H1 (cell line): ENCODE data around the gene KCTD16. TPM values are rescaled to one million over a fixed set of nuclear protein-coding genes. Genes with fewer than 3 reads are reported as not detected.

Experiments used
- CTCF ChIA-PET: fragments of 300-600 bp; sonication (Branson Sonifier 250); formaldehyde crosslinking; loops from one replicate; lab custom pipeline; 2021; ENCODE audit not compliant: partially characterized antibody; lab: Charles Lee
- POLR2A ChIA-PET: fragments of 300-600 bp; sonication (Branson Sonifier 250); formaldehyde crosslinking; loops from one replicate; lab custom pipeline; 2021; ENCODE audit warnings: inconsistent platforms; ENCODE audit not compliant: partially characterized antibody; lab: Charles Lee
- DNase-seq, 2 experiments: peaks; one replicate each; pipeline versions ENCODE4 v3.0.0 to v3.0.0-alpha.2; 2010 to 2022; ENCODE audit warnings: low spot score in 2 of 2, low read depth in 1 of 2, mixed read lengths in 1 of 2
- FAIRE-seq: peaks from 2 replicates; lab custom pipeline; 2011; peaks lifted over from hg19 to GRCh38; lab: Jason Lieb, UNC
- H2AFZ ChIP-seq: 2 replicates; pipeline ENCODE4 v1.8.1; 2012; ENCODE audit warnings: low read length, inconsistent platforms
- H2AK5ac ChIP-seq: 2 replicates; pipeline ENCODE4 v1.6.1; 2013; ENCODE audit warnings: low read depth, low read length
- H2BK120ac ChIP-seq: replicated peaks from 2 replicates; pipeline ENCODE3; 2013; ENCODE audit warnings: low read depth, low read length, inconsistent platforms
- H2BK12ac ChIP-seq: 2 replicates; pipeline ENCODE4 v1.6.1; 2013; ENCODE audit warnings: low read depth, low read length
- H2BK15ac ChIP-seq: 2 replicates; pipeline ENCODE4 v1.6.1; 2013; ENCODE audit warnings: low read length
- H2BK20ac ChIP-seq: 2 replicates; pipeline ENCODE4 v1.6.1; 2013; ENCODE audit warnings: low read length
- H2BK5ac ChIP-seq: 2 replicates; pipeline ENCODE4 v1.6.1; 2013; ENCODE audit warnings: low read depth, low read length
- H3K14ac ChIP-seq: 2 replicates; pipeline ENCODE4 v1.6.1; 2013; ENCODE audit warnings: inconsistent platforms; ENCODE audit not compliant: insufficient read length
- H3K18ac ChIP-seq: 2 replicates; pipeline ENCODE4 v1.6.1; 2013; ENCODE audit warnings: low read length; ENCODE audit errors: extremely low read depth
- H3K23ac ChIP-seq: 2 replicates; pipeline ENCODE4 v1.6.1; 2013; ENCODE audit warnings: inconsistent platforms; ENCODE audit not compliant: insufficient read length
- H3K23me2 ChIP-seq: 2 replicates; pipeline ENCODE4 v1.6.1; 2013; ENCODE audit warnings: low read depth, low read length
- H3K27ac ChIP-seq: 2 replicates; pipeline ENCODE4 v1.6.1; 2011; ENCODE audit warnings: low read depth, low read length, inconsistent platforms
- H3K27me3 ChIP-seq, 4 experiments: replicated peaks in 1 of 4; 1 replicate in 1 of 4; 2 replicates in 3 of 4; pipeline versions ENCODE4 v1.6.1 to v1.8.1; 2011 to 2013; ENCODE audit warnings: low read length in 3 of 4, mild to moderate bottlenecking in 3 of 4, inconsistent platforms in 2 of 4, mixed read lengths in 2 of 4, moderate library complexity in 1 of 4; ENCODE audit not compliant: control insufficient read depth in 3 of 4, insufficient read depth in 3 of 4; ENCODE audit errors: extremely low read depth in 1 of 4
- H3K36me3 ChIP-seq, 4 experiments: 2 replicates each; pipeline versions ENCODE4 v1.6.1 to v1.8.1; 2011 to 2013; ENCODE audit warnings: mild to moderate bottlenecking in 4 of 4, low read length in 3 of 4, moderate library complexity in 2 of 4, control low read depth in 1 of 4, inconsistent platforms in 1 of 4; ENCODE audit not compliant: insufficient read depth in 4 of 4, control insufficient read depth in 2 of 4
- H3K4ac ChIP-seq: replicated peaks from 2 replicates; pipeline ENCODE3; 2013; ENCODE audit warnings: low read length, low read depth, mixed read lengths, inconsistent platforms; ENCODE audit not compliant: insufficient read length
- H3K4me1 ChIP-seq, 4 experiments: replicated peaks in 1 of 4; 1 replicate in 1 of 4; 2 replicates in 3 of 4; pipeline versions ENCODE4 v1.6.1 to v1.8.1; 2011 to 2013; ENCODE audit warnings: low read length in 3 of 4, inconsistent platforms in 2 of 4, mixed read lengths in 1 of 4; ENCODE audit not compliant: insufficient read depth in 4 of 4, control insufficient read depth in 3 of 4
- H3K4me2 ChIP-seq, 2 experiments: 2 replicates each; pipeline versions ENCODE4 v1.6.1 to v1.8.1; 2011 to 2013; ENCODE audit warnings: low read depth in 2 of 2, low read length in 2 of 2, control low read depth in 1 of 2, inconsistent platforms in 1 of 2, mild to moderate bottlenecking in 1 of 2; ENCODE audit not compliant: insufficient read depth in 1 of 2
- H3K4me3 ChIP-seq, 4 experiments: fragments of 200-600, 300-600 bp in 1 of 4; sonication (generic), shearing (Covaris generic), sonication (Bioruptor Twin) in 1 of 4; 2 replicates each; pipeline versions ENCODE4 v1.5.1 to v1.8.1; 2011 to 2016; ENCODE audit warnings: low read length in 4 of 4, low read depth in 3 of 4, control low read depth in 2 of 4, inconsistent platforms in 2 of 4, mild to moderate bottlenecking in 2 of 4, mixed read lengths in 1 of 4, moderate library complexity in 1 of 4; ENCODE audit not compliant: insufficient read depth in 2 of 4; ENCODE audit errors: extremely low read depth in 1 of 4
- H3K56ac ChIP-seq: replicated peaks from 2 replicates; pipeline ENCODE3; 2013; ENCODE audit warnings: low read depth, mild to moderate bottlenecking, mixed read lengths, low read length, inconsistent platforms; ENCODE audit not compliant: insufficient read length
- H3K79me1 ChIP-seq: 2 replicates; pipeline ENCODE4 v1.6.1; 2013; ENCODE audit warnings: low read depth, low read length, control low read depth
- H3K79me2 ChIP-seq, 2 experiments: 2 replicates each; pipeline versions ENCODE4 v1.6.1 to v1.8.1; 2012 to 2013; ENCODE audit warnings: low read length in 2 of 2, mild to moderate bottlenecking in 2 of 2, inconsistent platforms in 1 of 2; ENCODE audit not compliant: insufficient read depth in 2 of 2, control insufficient read depth in 1 of 2
- H3K9ac ChIP-seq, 4 experiments: replicated peaks in 1 of 4; 1 replicate in 1 of 4; 2 replicates in 3 of 4; pipeline versions ENCODE4 v1.6.1 to v1.8.1; 2011 to 2013; ENCODE audit warnings: low read depth in 3 of 4, low read length in 3 of 4, control low read depth in 2 of 4, mild to moderate bottlenecking in 2 of 4, moderate library complexity in 2 of 4, inconsistent platforms in 1 of 4; ENCODE audit errors: extremely low read depth in 1 of 4
- H3K9me3 ChIP-seq, 2 experiments: 2 replicates each; pipeline versions ENCODE4 v1.6.1 to v1.8.1; 2012 to 2013; ENCODE audit warnings: mild to moderate bottlenecking in 2 of 2, moderate library complexity in 2 of 2, control low read depth in 1 of 2, inconsistent platforms in 1 of 2, low read depth in 1 of 2, low read length in 1 of 2, mixed read lengths in 1 of 2; ENCODE audit not compliant: insufficient read depth in 2 of 2
- H4K20me1 ChIP-seq, 2 experiments: replicated peaks in 1 of 2; 2 replicates each; pipeline versions ENCODE3 to v1.8.1; 2011 to 2013; ENCODE audit warnings: inconsistent platforms in 2 of 2, low read length in 2 of 2, mild to moderate bottlenecking in 1 of 2; ENCODE audit not compliant: insufficient read depth in 2 of 2, control insufficient read depth in 1 of 2
- H4K5ac ChIP-seq: 2 replicates; pipeline ENCODE4 v1.6.1; 2013; ENCODE audit warnings: low read length, low read depth, mixed read lengths, inconsistent platforms; ENCODE audit not compliant: insufficient read length
- H4K8ac ChIP-seq: 2 replicates; pipeline ENCODE4 v1.8.0; 2013; ENCODE audit warnings: mild to moderate bottlenecking, moderate library complexity, low read length, inconsistent platforms; ENCODE audit not compliant: insufficient read depth; ENCODE audit errors: extremely low read depth
- H4K91ac ChIP-seq: replicated peaks from 2 replicates; pipeline ENCODE3; 2013; ENCODE audit warnings: low read length, mixed read lengths, inconsistent platforms; ENCODE audit not compliant: insufficient read length
- WGBS, 2 experiments: shearing (Covaris generic) in 1 of 2; methylation state at CpG; one replicate each; pipeline versions ENCODE4 v1.1.6 to v1.1.7; 2013 to 2015; ENCODE audit warnings: low lambda C conversion rate in 2 of 2, mixed read lengths in 2 of 2, inconsistent platforms in 1 of 2, low coverage in 1 of 2, missing lambda C conversion rate in 1 of 2; ENCODE audit not compliant: insufficient replicate concordance in 2 of 2, insufficient coverage in 1 of 2, insufficient read length in 1 of 2; ENCODE audit errors: extremely low coverage in 1 of 2, missing lambda C conversion rate in 1 of 2; 5-methylcytosine and 5-hydroxymethylcytosine counted together
- polyA plus RNA-seq, 7 experiments: library from polyadenylated mRNA; depleted of rRNA in 3 of 7; stranded (reverse) in 5 of 7; unstranded in 2 of 7; fragments of >200 nt in 5 of 7; fragments of 200-250 nt in 2 of 7; gene quantifications; 1 replicate in 5 of 7; 2 replicates in 1 of 7; 4 replicates in 1 of 7; pipeline versions ENCODE4 v1.2.1 to v1.2.3, GENCODE V29; 2011 to 2013; ENCODE audit warnings: missing spikeins in 2 of 7, mixed read lengths in 2 of 7
- total RNA-seq: library from RNA; stranded (reverse); fragmentation: NEBNext Ultra II Directional; extraction: Animal tissue kit (Norgen Biotek cat#: 25700); gene quantifications from 2 replicates; pipeline ENCODE4 v1.2.1, GENCODE V29; 2021

KCTD16 gene
- total and polyA plus RNA-seq, 2 of the 8 experiments (the other 6 are each of a cell fraction or from before 2014, with no cell fraction given), result 0.03 to 0.24 TPM

DNA sequence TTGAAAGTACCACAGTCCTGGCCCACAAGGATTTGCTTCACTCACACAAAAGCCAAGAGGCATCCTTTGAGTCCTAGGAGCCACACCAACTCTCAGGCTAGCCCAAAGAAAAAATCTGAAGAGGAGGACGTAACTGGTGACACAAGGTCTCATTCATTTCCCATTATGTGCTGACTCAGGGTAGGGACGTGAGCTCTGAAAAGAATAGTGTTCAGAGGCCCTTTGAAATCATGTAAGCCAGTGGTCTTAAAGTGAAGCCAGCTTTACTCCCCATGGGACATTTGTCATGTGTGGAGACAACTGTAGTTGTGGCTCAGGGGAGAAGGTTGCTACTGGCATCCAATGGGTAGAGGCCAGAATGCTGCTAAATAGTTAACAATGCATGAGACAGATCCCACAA, 332.4 kb downstream of the KCTD16 start:
- Histone ChIP-seq H4K91ac (no peak overlapping the region), H2BK15ac (no peak overlapping the region), H3K23me2 (0 out of 2 replicates have a peak, but pooled peaks cover 4% of the 10 kb centered on the region), H2AFZ (no peak overlapping the region), H3K9me3 (no peaks in the 10 kb centered on the region), H3K79me2 (no peaks in the 10 kb centered on the region), H4K5ac (no peak overlapping the region), H2AK5ac (no peak overlapping the region), H3K23ac (no peak overlapping the region), H4K20me1 (no peaks in the 10 kb centered on the region), H3K27me3 (peaks cover 0 to 2% (median 0%) of the 10 kb centered on the region in 4 experiments; a peak in 4 of 7 replicates), H3K79me1 (no peaks in the 10 kb centered on the region), H2BK120ac (no peak overlapping the region), H3K4ac (no peak overlapping the region), H3K56ac (no peak overlapping the region), H3K36me3 (no peaks in the 10 kb centered on the region), H3K18ac (no peak overlapping the region), H3K14ac (no peak overlapping the region), H3K9ac (no peak overlapping the region), H4K8ac (no peak overlapping the region), H3K27ac (no peak overlapping the region), H3K4me2 (no peak overlapping the region), H2BK20ac (no peak overlapping the region), H2BK12ac (no peak overlapping the region), H2BK5ac (no peak overlapping the region), H3K4me1 (peaks cover 0 to 16% (median 11%) of the 10 kb centered on the region in 4 experiments; a peak in 6 of 7 replicates), H3K4me3 (no peak overlapping the region)
- ChIA-PET POLR2A (no interaction called here), CTCF (interaction anchor here (0.6 to 0.8 kb wide), 2 partner anchors 17 to 1186 kb away, joined by 3 to 4 read pairs; no protein-coding TSS in a partner anchor)
- FAIRE-seq (no peak), DNase-seq (no peak)
- WGBS, 2 experiments, result 80% methylated on average over 2 of the region's 2 CpGs; no CpG with 5 or more reads in 1 of the 2 experiments
